HG03103 (cell line): Measurements from ENCODE around the gene TFB1M.
"Not testable (repeated sequence)": the region's sequence is repeated elsewhere in the genome, so short reads cannot be mapped to it uniquely, and the experiment has no call there.

Experiments
- ATAC-seq: cut with Tn5 transposase; IDR thresholded peaks from one replicate; pipeline ENCODE4 v1.9.1; 2021; ENCODE audit warnings: low read depth; ENCODE audit not compliant: unreplicated experiment

The TFB1M gene

GRCh38 chr6:155314092-155314772 is at the start of gene TFB1M:
TFB1M (minus strand) TSS chr6:155314484; CDS start chr6:155314428, 56 bp downstream.
- ATAC-seq: peak; percentile 95

- ATAC-seq: not testable (repeated sequence)
Measured at GRCh38 chr6:155364021-155364420, 49.7 kb upstream of the TFB1M start.

GRCh38 chr6:155362968-155363632 is 48.8 kb upstream of the TFB1M start:
- ATAC-seq: not testable (repeated sequence)

GRCh38 chr6:155354167-155354566 is 39.9 kb upstream of the TFB1M start:
- ATAC-seq: no peak

- no peak for ATAC-seq
Measured at GRCh38 chr6:155352811-155353210, 38.5 kb upstream of the TFB1M start.

- no peak for ATAC-seq
Measured at GRCh38 chr6:155352130-155352420, 37.8 kb upstream of the TFB1M start.

GRCh38 chr6:155351273-155352129 is 37.2 kb upstream of the TFB1M start:
- ATAC-seq: peak; percentile 92

- no peak for ATAC-seq
Measured at GRCh38 chr6:155349956-155350355, 35.7 kb upstream of the TFB1M start.

- no peak for ATAC-seq
Measured at GRCh38 chr6:155349129-155349528, 34.8 kb upstream of the TFB1M start.

GRCh38 chr6:155347800-155348199 is 33.5 kb upstream of the TFB1M start:
- ATAC-seq: no peak

- ATAC-seq: no peak
Measured at GRCh38 chr6:155346957-155347356, 32.7 kb upstream of the TFB1M start.

- no peak for ATAC-seq
Measured at GRCh38 chr6:155344341-155345006, 30.2 kb upstream of the TFB1M start.

GRCh38 chr6:155341130-155341828 is 27.0 kb upstream of the TFB1M start:
- ATAC-seq: no peak

- no peak for ATAC-seq
Measured at GRCh38 chr6:155340464-155341129, 26.3 kb upstream of the TFB1M start.

GRCh38 chr6:155339929-155340328 is 25.6 kb upstream of the TFB1M start:
- ATAC-seq: not testable (repeated sequence)

GRCh38 chr6:155338237-155338636 is 24.0 kb upstream of the TFB1M start:
- ATAC-seq: not testable (repeated sequence)

GRCh38 chr6:155335265-155335664 is 21.0 kb upstream of the TFB1M start:
- no peak for ATAC-seq

GRCh38 chr6:155334073-155334472 is 19.8 kb upstream of the TFB1M start:
- ATAC-seq: not testable (repeated sequence)

GRCh38 chr6:155333414-155333813 is 19.1 kb upstream of the TFB1M start:
- ATAC-seq: peak; percentile 75

GRCh38 chr6:155330922-155331321 is 16.6 kb upstream of the TFB1M start:
- no peak for ATAC-seq
